Tibial nerve (tissue), 4 donors: ENCODE measurements around the gene SDSL.

ENCODE experiments used
- CTCF ChIP-seq, 5 experiments: fragments of 200-600 bp in 3 of 5; fragments of 450-650 bp in 2 of 5; sonication (generic) in 3 of 5; IDR thresholded peaks; one replicate each; pipeline ENCODE4 v1.5.1; 2016 to 2019; ENCODE audit warnings: antibody characterized with exemption in 5 of 5, mild to moderate bottlenecking in 3 of 5, moderate library complexity in 2 of 5
- EP300 ChIP-seq, 2 donors: sonication (generic); formaldehyde crosslinking; IDR thresholded peaks; one replicate each; pipeline ENCODE4 v1.6.1; 2017; ENCODE audit warnings: antibody characterized with exemption in 2 of 2, mild to moderate bottlenecking in 1 of 2
- POLR2A ChIP-seq, 2 donors: fragments of 450-650 bp; IDR thresholded peaks; one replicate each; pipeline ENCODE4 v1.6.1; 2017; ENCODE audit warnings: antibody characterized with exemption in 2 of 2, mild to moderate bottlenecking in 2 of 2, moderate library complexity in 2 of 2

- TF ChIP-seq POLR2A (IDR thresholded peaks at IDR 0.05) (no peak), CTCF (IDR thresholded peaks at IDR 0.05) (no peak), EP300 (IDR thresholded peaks at IDR 0.05) (no peak)
Measured at GRCh38 chr12:113469949-113470743, 48.0 kb downstream of the SDSL start.
